ENCODE data around the gene MRGPRE.

DNA sequence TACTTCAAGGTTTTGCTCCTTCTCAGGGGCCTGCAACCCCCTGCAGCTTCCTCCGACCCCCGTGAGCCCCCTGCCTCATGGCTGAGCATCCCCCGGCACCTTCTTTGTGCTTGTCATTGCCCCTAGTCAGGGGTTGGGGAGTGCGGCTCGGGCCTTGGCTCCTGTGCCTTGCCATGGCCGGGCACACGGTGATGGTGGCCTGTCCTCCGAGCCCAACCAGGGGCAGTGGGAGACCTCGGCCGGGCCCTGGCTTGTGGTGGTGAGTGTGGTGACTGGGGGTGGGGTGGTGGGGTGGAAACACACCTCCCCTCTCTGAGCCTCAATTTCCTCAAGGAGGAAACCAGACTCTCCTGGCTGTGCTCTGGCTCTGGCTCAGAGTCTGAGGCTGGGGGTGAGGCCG lies 12.1 kb downstream of the MRGPRE start:
- no peak for TF ChIP-seq POLR2A (IDR thresholded peaks at IDR 0.05; ENCODE audit: low read depth)
- TF ChIP-seq, protein P1, sequence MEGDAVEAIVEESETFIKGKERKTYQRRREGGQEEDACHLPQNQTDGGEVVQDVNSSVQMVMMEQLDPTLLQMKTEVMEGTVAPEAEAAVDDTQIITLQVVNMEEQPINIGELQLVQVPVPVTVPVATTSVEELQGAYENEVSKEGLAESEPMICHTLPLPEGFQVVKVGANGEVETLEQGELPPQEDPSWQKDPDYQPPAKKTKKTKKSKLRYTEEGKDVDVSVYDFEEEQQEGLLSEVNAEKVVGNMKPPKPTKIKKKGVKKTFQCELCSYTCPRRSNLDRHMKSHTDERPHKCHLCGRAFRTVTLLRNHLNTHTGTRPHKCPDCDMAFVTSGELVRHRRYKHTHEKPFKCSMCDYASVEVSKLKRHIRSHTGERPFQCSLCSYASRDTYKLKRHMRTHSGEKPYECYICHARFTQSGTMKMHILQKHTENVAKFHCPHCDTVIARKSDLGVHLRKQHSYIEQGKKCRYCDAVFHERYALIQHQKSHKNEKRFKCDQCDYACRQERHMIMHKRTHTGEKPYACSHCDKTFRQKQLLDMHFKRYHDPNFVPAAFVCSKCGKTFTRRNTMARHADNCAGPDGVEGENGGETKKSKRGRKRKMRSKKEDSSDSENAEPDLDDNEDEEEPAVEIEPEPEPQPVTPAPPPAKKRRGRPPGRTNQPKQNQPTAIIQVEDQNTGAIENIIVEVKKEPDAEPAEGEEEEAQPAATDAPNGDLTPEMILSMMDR (IDR thresholded peaks at IDR 0.05) = no peak
- TF ChIP-seq EP300 (IDR thresholded peaks at IDR 0.05) = no peak
- TF ChIP-seq POLR2AphosphoS5 (IDR thresholded peaks at IDR 0.05) = no peak
